Activated T-cell treated with anti-CD3 and anti-CD28 coated beads for 4 hours (primary cell): ENCODE measurements around the gene SLC30A2.

Experiments
- DNase-seq: peaks from one replicate; pipeline ENCODE4 v3.0.0-alpha.2; 2020

Gene SLC30A2

GRCh38 chr1:25993197-25993951 is 52.5 kb downstream of the SLC30A2 start:
- no peak for DNase-seq

- DNase-seq, result no peak
These were observed 53.2 kb downstream of the SLC30A2 start for GRCh38 chr1:25992689-25993171.

GRCh38 chr1:25991937-25992688 is 53.8 kb downstream of the SLC30A2 start:
- no peak for DNase-seq

- DNase-seq, result no peak
These were observed 55.1 kb downstream of the SLC30A2 start for GRCh38 chr1:25990702-25991395.

GRCh38 chr1:25990251-25990650 is 55.7 kb downstream of the SLC30A2 start:
- no peak for DNase-seq

GRCh38 chr1:25989440-25990234 is 56.3 kb downstream of the SLC30A2 start:
- DNase-seq, result no peak

GRCh38 chr1:25987951-25988350 is 58.0 kb downstream of the SLC30A2 start:
- no peak for DNase-seq
